RPMI8226 (cell line): ENCODE measurements around the gene EXOC4.

ENCODE experiments used
- DNase-seq: peaks from one replicate; pipeline ENCODE4 v3.0.0-alpha.2; 2015

The EXOC4 gene

DNA sequence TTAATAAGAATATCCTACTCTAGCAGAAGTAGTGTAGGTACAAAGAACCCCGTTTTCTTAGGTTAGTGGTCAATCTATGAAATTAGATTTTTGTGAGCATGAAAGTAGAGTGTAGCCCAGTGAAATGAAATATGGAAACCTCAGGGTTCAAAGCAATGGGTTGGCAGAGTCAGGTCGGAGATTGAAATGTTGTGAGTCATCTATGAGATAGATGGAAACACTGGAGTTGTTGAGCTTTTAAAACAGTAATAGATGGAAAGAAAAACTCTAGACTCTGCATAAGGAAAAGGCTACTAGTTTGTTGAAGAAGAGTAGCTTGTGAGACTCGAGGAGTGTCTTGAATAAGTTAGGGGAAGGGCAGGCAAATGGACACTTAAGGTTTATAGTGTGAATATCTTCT, 251.9 kb downstream of the EXOC4 start:
- no peak for DNase-seq

DNA sequence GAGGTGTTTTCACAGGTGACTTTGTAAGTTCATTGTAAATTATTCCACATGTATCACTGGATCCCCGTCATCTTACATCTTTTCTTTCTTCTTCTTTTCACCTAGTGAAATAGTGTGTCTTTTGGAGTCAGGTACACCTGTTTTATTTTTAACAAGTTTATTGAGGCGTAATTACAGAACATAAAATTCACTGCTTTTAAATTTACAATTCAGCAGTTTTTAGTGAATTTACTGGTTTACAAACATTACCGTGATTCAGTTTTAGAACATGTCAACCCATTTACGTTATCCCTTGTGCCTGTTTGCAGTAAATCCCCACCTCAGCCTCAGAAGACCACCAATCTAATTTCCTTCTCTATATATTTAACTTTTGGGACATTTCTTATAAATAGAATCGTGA, 256.9 kb downstream of the EXOC4 start:
- no peak for DNase-seq

GRCh38 chr7:133510326-133511055, 257.6 kb downstream of the EXOC4 start:
- DNase-seq, result no peak

- DNase-seq, result no peak
These were observed 258.4 kb downstream of the EXOC4 start for GRCh38 chr7:133511252-133511651.

DNA sequence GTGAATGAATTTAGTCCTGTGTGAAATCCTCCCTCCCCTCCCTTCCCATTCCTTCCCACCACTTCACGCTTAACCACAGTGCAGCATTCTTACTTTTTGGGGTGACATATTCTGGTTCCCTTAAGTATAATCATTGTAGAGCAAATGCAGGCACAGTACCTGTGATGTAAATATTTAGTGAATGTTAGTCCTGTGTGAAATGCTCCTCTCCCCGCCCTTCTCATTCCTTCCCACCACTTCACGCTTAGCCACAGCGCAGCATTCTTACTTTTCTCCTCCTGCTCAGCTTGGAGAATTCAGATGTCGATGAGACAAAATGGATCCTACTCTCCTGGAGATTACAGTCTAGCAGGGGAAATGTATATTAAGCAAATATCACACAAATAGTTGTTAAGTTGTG, 258.8 kb downstream of the EXOC4 start:
- no peak for DNase-seq

GRCh38 chr7:133512560-133512959, 259.7 kb downstream of the EXOC4 start:
- DNase-seq, result no peak

GRCh38 chr7:133513608-133514007, 260.7 kb downstream of the EXOC4 start:
- no peak for DNase-seq

GRCh38 chr7:133514551-133514950, 261.7 kb downstream of the EXOC4 start:
- no peak for DNase-seq

DNA sequence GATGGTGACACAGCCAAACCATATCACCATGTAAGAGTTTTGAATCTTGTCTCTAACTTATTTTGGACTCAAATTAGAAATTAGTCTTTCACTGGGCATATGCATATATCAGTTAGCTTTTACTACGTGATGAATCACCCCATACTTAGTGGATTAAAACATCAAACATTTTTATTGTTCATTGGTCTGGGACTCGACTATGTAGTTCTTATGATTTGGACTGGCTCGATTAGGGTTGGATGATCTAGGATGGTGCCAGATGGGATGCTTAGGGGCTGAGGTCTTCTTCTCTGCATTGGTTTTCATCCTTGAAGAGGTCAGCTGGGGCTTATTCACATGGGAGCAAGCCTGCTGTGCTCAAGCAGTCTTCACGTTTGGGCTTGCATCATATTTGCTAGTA, 264.9 kb downstream of the EXOC4 start:
- no peak for DNase-seq

DNA sequence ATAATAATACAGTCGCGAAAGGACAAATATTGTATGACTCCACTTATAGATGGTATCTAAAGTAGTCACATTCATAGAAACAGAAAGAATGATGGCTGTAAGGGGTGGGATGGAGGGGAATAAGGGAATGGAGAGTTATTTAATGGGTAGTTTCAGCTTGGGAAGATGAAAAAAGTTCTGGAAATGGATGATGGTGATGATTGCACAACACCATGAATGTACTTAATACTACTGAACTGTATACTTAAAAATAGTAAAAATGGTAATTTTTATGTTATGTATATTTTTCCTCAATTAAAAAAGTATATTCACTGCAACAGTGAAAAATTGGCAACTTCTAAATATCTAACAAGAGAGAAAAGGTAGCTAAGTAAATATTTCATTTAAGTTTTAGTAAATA, 265.8 kb downstream of the EXOC4 start:
- DNase-seq, result no peak

DNA sequence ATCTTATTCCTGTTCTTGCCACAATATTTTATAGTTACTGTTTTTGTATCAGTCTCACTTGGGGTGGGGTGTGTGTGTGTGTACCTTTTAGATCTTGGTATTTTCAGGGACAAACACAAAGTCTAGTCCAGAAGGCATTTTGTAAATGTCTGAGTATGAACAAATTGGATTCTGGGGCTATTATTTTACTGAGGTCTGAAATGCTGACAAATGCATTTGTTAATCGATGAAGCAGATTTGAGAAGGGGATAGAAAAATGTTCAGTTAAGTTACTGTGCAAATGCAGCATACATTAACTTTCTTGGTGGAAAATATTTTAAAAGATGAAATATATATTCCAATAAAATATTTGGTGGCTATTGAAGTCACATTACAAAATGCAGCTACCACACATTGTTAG, 267.4 kb downstream of the EXOC4 start:
- DNase-seq, result no peak

GRCh38 chr7:133522501-133522900, 269.6 kb downstream of the EXOC4 start:
- DNase-seq, result no peak

GRCh38 chr7:133528796-133529195, 275.9 kb downstream of the EXOC4 start:
- no peak for DNase-seq

GRCh38 chr7:133529861-133530260, 277.0 kb downstream of the EXOC4 start:
- no peak for DNase-seq

GRCh38 chr7:133530682-133531081, 277.8 kb downstream of the EXOC4 start:
- no peak for DNase-seq

DNA sequence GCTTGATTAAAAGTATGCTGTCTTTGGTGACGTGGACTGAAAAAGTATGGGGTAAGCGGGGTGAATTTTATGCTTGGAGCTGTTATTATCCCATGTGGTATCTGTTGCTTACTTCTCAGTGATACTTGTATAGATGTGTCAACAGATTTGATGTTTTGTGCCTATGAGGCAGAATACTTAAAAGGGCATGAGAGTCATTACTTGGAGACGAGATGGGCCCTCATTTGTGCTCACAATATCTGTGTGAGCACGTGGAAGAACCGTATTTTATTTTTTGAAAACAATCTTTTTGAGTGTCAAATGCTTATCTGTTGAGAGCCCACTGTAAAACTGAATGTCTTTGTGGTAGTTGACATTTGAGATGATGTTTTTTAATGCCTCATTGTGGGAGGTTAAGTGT, 281.9 kb downstream of the EXOC4 start:
- DNase-seq, result no peak

- no peak for DNase-seq
These were observed 282.4 kb downstream of the EXOC4 start for GRCh38 chr7:133535308-133535707.

- no peak for DNase-seq
These were observed 283.6 kb downstream of the EXOC4 start for GRCh38 chr7:133536450-133536849.

GRCh38 chr7:133539016-133539415, 286.1 kb downstream of the EXOC4 start:
- DNase-seq, result no peak

GRCh38 chr7:133540096-133540860, 287.4 kb downstream of the EXOC4 start:
- DNase-seq, result no peak

- no peak for DNase-seq
These were observed 289.4 kb downstream of the EXOC4 start for GRCh38 chr7:133542209-133542780.

DNA sequence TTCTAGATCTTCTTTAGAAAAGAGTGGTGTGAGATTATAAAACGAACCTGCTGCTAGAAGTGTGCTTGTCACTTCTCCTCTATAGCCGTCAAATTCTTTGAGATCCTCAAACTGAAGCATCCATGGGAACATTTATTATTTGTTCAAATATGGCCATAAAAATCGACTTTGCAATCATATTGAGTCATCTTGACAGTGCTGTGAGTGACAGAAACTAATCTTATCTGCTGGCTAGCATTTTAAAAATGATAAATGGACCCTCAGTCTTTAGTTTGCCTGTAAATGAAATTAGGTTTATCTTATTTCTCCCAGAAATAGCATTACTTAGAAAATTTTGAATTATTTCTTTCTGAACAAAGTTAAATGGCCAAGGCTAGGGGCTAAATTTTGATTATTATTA, 290.8 kb downstream of the EXOC4 start:
- DNase-seq, result no peak

DNA sequence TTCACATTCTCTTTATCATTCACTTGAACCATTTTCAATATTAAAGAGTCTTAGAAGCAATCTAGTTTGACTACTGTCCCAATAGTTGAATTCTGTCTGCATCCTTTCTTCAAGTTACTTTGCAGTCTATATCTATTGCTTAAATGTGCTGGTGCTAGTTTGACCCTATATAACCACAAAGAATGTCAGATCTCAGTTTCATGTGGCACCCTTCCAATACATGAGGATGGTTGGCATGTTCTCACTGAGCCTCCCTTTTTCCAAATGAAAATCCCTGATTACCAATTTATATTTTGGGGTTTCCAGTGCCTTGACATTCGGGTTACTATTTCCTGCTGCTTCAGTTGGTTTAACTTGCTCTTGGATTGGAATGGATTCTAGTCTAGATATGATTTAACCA, 292.7 kb downstream of the EXOC4 start:
- no peak for DNase-seq

GRCh38 chr7:133547981-133548380, 295.1 kb downstream of the EXOC4 start:
- no peak for DNase-seq
